DMS 273 treated with DMSO at 0.1 percent for 48 hours (cell line): ENCODE measurements around the gene WDR7.

Experiments used
- DNase-seq: peaks from one replicate; lab custom pipeline; 2025; lab: John Stamatoyannopoulos, UW

WDR7 gene

DNA sequence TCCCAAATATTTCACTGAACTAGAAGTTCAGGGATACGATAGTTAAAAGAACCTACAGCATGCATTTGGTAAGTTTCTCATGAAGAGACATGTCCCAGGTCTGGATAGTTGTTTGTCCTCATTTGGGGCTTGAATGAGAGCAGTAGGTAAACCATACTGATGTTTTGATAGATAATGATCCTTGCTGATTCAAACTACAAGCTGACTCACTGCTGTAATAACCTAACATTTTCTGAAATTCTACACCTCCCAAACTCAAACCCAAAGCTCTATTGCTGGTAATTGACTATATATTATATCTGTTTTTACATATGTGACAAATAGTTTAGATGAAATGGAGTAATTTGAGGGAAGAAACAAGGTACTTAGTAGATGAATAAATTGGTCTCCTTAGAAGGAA is 341.6 kb downstream of the WDR7 start:
- no peak for DNase-seq

DNA sequence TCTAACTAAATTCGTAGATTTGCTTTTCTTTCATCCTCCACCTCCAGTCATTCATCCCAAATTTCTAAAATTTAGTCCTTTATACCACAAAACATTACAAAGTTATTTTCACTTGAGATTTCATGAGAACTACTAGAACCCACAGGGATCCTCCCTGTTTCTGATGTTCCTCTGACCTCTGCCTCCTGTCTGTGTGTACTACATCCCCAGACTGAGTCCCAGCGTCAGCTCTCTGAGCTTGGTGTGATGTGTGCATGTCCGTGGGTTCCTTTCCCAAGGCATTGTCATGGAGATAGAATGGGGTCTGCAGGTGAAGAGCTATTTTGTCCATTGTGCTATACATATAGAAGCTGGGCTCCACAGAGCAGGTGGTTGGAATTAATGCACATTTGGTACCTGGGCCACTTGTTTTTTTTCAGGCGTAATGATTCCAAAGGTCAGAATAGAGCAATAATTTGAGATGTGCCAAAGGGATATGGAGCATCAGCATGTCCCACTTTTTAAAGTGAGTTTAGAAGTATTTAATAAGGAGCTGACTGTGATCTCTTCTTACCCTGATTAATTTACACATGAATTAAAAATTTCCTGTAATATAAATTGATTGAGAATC is 344.5 kb downstream of the WDR7 start:
- no peak for DNase-seq

GRCh38 chr18:56997200-56997599 is 346.0 kb downstream of the WDR7 start:
- DNase-seq, result no peak

DNA sequence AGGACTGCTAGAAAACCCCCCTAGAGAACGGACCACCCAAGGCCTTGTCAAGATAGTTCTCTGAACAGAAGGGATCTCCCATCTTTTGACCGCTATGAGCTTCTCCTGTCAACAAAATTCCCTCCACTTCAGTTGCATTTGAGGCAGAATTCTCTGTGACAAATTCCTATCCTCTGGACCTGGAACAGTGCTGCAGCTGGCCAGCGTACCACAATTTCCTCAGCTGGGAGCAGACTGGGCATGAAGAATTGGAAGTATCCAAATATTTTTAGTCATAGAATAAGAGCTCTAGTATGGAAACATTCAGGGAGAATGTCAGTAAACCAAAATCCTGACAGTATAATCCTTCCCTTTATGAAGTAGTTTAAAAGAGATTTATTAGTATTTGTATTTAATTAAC is 348.7 kb downstream of the WDR7 start:
- DNase-seq, result no peak

DNA sequence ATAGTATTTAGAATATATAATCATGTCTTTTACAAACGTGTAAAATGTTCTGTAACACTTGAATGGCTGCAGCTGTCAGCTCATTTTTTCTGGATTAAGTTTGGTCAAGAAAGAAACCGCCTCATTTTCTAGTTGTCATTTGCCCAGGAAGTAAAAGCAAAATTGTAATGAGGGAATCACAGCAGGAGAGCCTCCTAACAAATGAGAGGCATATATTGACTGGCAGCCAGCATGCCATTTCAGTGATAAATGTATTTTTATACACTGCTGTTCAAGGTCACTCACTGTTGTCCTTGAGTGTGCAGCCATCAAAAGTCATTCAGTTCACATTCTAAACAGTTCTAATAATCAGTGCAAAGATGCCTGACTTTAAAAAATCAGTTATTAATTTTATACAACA is 351.5 kb downstream of the WDR7 start:
- DNase-seq, result no peak

DNA sequence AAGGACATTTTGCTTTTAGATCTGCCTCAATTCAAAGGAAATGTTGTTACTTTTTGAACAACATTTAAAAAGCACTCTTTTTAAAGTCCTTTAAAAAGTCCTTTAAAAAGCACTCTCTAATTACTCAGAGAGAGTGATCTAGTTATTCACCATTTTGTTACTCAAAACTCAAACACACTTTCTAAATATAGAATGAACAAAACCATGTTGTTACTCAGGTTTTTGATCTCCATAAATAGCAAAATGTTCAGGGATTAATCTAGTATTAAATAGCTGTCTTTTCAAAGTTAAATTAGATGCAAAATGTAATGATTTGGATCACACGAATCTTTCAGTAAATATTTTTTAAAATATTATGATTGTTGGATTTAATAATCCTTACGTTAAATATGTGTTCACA is 352.2 kb downstream of the WDR7 start:
- DNase-seq, result no peak

DNA sequence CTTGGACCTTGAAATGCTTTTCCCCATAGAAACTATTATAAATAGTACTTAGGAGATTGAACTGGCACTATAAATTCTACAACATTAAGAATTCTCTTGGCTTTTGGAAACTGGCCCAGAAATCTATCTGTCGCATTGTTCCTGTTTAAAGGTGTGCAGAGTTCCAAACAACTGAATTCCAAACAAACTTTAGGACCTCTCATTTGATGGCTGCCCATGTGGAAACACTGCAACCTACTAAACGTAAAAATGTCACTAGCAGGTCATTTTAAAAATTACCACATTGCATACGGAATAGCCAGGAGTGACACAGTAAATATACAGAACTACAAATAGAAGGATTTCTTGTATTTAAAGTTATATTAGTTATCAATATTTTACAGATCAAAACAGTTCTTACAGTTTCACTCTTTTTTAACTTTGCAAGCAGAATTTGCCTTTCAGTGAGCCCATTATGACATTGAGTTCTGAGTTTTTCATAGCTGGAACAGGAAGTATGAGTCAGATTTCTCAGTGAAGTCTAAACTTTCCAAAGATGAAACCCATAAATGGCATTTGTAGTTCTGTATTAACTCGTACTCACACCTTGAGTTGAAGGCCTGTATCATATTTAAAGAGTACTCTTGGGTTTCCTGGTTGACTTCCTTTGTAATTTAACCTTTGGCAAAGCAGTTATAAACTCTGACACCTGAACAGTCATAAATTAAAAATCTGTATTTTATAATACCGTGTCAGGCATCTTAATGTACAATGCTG is 353.4 kb downstream of the WDR7 start:
- no peak for DNase-seq

DNA sequence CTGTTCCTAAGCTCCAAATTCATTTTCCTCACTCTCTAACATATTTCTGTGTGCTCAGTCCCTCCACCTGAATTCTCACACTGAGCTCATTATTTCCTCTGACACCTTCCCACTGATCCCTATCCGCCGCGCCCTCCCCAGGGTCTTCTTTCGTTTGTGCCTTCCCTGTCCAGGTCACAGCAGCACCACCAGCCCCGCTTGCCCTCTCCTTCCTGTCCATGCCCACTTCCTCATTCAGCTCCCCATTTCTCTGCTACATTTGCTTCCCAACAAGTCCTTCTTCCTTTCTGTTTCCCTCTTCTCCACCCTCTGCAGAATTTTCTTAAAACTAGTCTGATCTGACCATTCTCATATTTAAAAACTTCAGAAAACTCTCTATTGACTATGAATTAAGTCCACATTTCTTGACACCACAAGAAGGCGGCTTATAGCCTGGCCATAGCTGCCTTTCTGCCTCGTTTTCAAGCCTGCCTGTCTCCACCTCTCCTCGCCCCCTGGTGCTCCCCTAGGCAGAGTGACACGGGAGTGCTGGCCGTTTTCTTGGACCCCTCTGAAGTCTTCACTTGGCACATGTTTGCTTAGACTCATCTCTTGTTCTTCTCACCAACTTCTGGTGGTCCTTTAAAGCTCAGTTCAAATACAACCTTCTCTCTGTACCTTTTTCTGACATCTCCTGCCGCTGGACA is 357.0 kb downstream of the WDR7 start:
- DNase-seq, result no peak

- no peak for DNase-seq
These were observed 358.7 kb downstream of the WDR7 start for GRCh38 chr18:57009844-57010243.

DNA sequence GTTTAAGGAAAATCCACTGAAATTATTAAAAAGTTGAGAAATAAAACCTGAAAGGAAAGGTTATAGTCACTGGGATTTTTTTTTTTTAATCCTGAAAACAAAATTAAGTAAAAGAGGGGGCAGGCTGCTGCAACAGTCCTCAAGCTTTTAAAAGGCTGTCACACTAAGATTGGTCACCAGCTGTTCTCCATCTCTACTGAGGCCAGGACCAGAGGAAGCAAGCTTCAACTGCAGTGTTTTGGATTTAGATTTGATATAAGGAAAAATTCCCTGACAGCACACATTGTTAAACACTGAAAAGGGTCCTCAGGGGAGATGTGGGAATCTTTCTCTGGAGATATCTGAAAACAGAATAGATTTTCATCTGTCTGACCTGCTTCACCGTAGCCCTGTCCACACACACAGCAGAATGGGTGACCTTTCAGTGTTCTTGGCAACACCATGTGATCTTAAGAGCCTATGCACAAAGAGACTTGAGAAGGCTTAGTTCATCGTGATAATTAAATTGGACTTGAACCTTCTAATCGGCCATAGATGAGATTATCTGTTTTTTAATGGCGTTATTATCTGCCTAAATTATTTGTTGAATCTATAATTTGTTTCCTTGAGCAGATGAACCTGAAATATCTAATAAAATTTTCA is 363.7 kb downstream of the WDR7 start:
- DNase-seq, result no peak

DNA sequence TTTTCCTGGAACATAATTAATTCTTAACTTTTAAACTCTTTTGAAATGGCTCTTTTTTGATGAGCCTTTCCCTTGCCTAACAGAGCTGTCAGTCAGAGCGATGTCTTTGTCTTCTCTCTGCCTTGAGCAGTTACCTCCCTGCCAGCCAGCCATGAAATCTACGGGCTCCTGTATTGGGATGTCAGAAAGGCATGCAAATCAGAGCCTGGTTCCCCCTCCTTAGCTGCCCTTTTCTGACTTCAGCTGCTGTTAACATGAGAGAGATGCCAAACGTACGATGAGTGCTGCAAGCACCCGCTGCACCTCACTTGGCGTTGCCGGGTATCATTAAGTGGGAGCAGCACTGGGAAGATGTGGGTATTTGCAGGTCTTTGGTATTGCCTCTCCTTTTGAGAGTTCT is 364.3 kb downstream of the WDR7 start:
- no peak for DNase-seq

GRCh38 chr18:57018845-57019244 is 367.7 kb downstream of the WDR7 start:
- DNase-seq, result no peak

- no peak for DNase-seq
These were observed 371.6 kb downstream of the WDR7 start for GRCh38 chr18:57022716-57023115.

- DNase-seq, result no peak
These were observed 372.2 kb downstream of the WDR7 start for GRCh38 chr18:57023275-57023882.

DNA sequence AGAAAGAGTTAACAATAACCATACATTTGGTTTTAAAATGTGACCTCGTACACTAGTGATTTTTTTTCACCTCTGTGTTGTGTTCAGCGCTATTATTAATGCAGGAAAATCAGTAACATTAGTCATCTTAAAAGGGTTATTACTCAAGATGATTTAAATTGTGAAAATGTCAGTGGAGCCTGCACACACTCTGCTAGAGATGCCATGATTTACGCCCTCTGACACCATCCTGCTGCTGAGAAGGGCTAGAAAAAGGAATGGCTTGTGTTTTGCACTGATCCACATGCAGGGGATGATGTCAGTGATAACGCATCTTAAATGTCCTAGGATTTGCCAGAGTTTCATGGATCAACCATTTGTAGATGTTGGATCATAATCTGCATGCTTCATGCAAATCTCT is 374.4 kb downstream of the WDR7 start:
- DNase-seq, result no peak

GRCh38 chr18:57026316-57026715 is 375.2 kb downstream of the WDR7 start:
- no peak for DNase-seq

- no peak for DNase-seq
These were observed 376.1 kb downstream of the WDR7 start for GRCh38 chr18:57027190-57027708.

DNA sequence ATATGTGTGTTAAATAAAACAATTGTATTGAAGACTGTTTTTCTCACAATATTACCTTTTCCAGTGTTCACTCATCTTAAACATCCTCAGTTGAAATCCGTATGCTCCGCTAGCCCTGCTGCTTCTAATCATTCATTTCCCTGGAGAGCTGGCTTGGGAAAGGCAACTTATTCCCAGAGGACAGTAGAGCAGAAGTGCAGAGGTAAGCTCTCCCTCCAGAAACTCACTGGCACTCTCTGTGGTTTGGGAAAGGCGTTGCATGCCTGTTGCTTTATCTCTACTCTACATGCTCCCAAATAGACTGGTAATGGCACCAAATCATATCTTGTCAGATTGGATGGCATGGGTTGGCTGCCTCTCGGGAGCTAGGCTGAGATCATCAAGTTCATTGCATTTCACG is 378.6 kb downstream of the WDR7 start:
- no peak for DNase-seq

- DNase-seq, result no peak
These were observed 379.3 kb downstream of the WDR7 start for GRCh38 chr18:57030417-57030816.

DNA sequence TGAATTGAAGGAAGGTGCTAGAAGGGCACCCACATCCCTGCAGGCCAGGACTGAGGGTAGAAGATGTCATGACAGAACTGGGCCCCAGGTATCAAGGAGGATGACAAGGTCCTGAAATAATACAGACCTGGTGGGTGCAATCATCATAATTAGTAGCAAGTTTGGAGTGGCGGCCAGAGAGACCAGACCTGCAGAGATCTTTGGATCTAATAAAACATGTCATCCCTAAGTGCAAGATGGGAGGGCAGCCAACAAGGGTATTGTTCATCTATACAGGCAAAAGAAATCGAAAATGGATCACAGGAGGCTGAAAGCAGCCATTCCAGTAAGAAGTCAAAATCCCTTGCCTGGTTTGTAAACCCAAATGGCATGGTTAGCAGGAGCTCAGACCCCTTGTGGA is 384.4 kb downstream of the WDR7 start:
- no peak for DNase-seq

- DNase-seq, result no peak
These were observed 387.2 kb downstream of the WDR7 start for GRCh38 chr18:57038395-57038794.

- DNase-seq, result no peak
These were observed 389.0 kb downstream of the WDR7 start for GRCh38 chr18:57040175-57040574.
